Measurements from ENCODE around the gene USPL1. TPM values are rescaled to one million over a fixed set of nuclear protein-coding genes. Genes with fewer than 3 reads are reported as not detected.
"Not testable (repeated sequence)": the region's sequence is repeated elsewhere in the genome, so short reads cannot be mapped to it uniquely, and the experiment has no call there.

Gene USPL1
- 10 to 100 TPM; 24.3 to 30.7 (median 26.3) TPM for polyA plus RNA-seq (ENCODE audit: insufficient read length in 4 of 4)

- DNase-seq (ENCODE audit: low read depth in 4 of 4, low spot score in 3 of 4): peak; percentile 96 to 98 (median 97)
Measured at GRCh38 chr13:30617315-30618185, at the start of gene USPL1. TSS of gene USPL1 (plus strand) at chr13:30617920. CDS start at chr13:30621141, 3,221 bp downstream.

GRCh38 chr13:30569901-30570576 is 47.7 kb upstream of the USPL1 start:
- DNase-seq (ENCODE audit: low read depth in 4 of 4, low spot score in 3 of 4): no peak

- no peak for DNase-seq (ENCODE audit: low read depth in 4 of 4, low spot score in 3 of 4)
Measured at GRCh38 chr13:30570691-30571090, 47.0 kb upstream of the USPL1 start.

GRCh38 chr13:30572859-30573275 is 44.9 kb upstream of the USPL1 start:
- DNase-seq (ENCODE audit: low read depth in 4 of 4, low spot score in 3 of 4): peak; percentile 22 to 37 (median 30)

GRCh38 chr13:30576528-30576927 is 41.2 kb upstream of the USPL1 start:
- DNase-seq (ENCODE audit: low read depth in 4 of 4, low spot score in 3 of 4): no peak

- no peak for DNase-seq (ENCODE audit: low read depth in 4 of 4, low spot score in 3 of 4)
Measured at GRCh38 chr13:30577401-30577852, 40.3 kb upstream of the USPL1 start.

GRCh38 chr13:30580852-30581502 is 36.7 kb upstream of the USPL1 start:
- DNase-seq (ENCODE audit: low read depth in 4 of 4, low spot score in 3 of 4): no peak

GRCh38 chr13:30581582-30581981 is 36.1 kb upstream of the USPL1 start:
- no peak for DNase-seq (ENCODE audit: low read depth in 4 of 4, low spot score in 3 of 4)

GRCh38 chr13:30584051-30584731 is 33.5 kb upstream of the USPL1 start:
- no peak for DNase-seq (ENCODE audit: low read depth in 4 of 4, low spot score in 3 of 4)

GRCh38 chr13:30585748-30586262 is 31.9 kb upstream of the USPL1 start:
- DNase-seq (ENCODE audit: low read depth in 4 of 4, low spot score in 3 of 4): no peak

- no peak for DNase-seq (ENCODE audit: low read depth in 4 of 4, low spot score in 3 of 4)
Measured at GRCh38 chr13:30587231-30587630, 30.5 kb upstream of the USPL1 start.

GRCh38 chr13:30587739-30588138 is 30.0 kb upstream of the USPL1 start:
- DNase-seq (ENCODE audit: low read depth in 4 of 4, low spot score in 3 of 4): no peak

GRCh38 chr13:30593001-30593400 is 24.7 kb upstream of the USPL1 start:
- DNase-seq (ENCODE audit: low read depth in 4 of 4, low spot score in 3 of 4): no peak

- DNase-seq (ENCODE audit: low read depth in 4 of 4, low spot score in 3 of 4): no peak
Measured at GRCh38 chr13:30600496-30600895, 17.2 kb upstream of the USPL1 start.

- no peak for DNase-seq (ENCODE audit: low read depth in 4 of 4, low spot score in 3 of 4)
Measured at GRCh38 chr13:30601836-30602235, 15.9 kb upstream of the USPL1 start.

- DNase-seq (ENCODE audit: low read depth in 4 of 4, low spot score in 3 of 4): no peak
Measured at GRCh38 chr13:30605052-30605451, 12.7 kb upstream of the USPL1 start.

GRCh38 chr13:30607186-30607585 is 10.5 kb upstream of the USPL1 start:
- not testable (repeated sequence) for DNase-seq (ENCODE audit: low read depth in 4 of 4, low spot score in 3 of 4)

GRCh38 chr13:30607908-30608307 is 9.8 kb upstream of the USPL1 start:
- DNase-seq (ENCODE audit: low read depth in 4 of 4, low spot score in 3 of 4): no peak

GRCh38 chr13:30608364-30608763 is 9.4 kb upstream of the USPL1 start:
- peak in 2 of 4 donors; percentile 21 to 26 for DNase-seq (ENCODE audit: low read depth in 4 of 4, low spot score in 3 of 4)

GRCh38 chr13:30610311-30610710 is 7.4 kb upstream of the USPL1 start:
- DNase-seq (ENCODE audit: low read depth in 4 of 4, low spot score in 3 of 4): no peak
